Embryonic facial prominence (tissue), 1 donor: ENCODE data around the gene NKD2.

Experiments
- DNase-seq: peaks from one replicate; pipeline ENCODE4 v3.0.0-alpha.2; 2016; ENCODE audit errors: extremely low spot score

NKD2 gene

GRCh38 chr5:1030801-1031271 lies 22.2 kb downstream of the NKD2 start:
- DNase-seq, result no peak

GRCh38 chr5:1031306-1031959 lies 22.8 kb downstream of the NKD2 start:
- DNase-seq, result no peak

DNA sequence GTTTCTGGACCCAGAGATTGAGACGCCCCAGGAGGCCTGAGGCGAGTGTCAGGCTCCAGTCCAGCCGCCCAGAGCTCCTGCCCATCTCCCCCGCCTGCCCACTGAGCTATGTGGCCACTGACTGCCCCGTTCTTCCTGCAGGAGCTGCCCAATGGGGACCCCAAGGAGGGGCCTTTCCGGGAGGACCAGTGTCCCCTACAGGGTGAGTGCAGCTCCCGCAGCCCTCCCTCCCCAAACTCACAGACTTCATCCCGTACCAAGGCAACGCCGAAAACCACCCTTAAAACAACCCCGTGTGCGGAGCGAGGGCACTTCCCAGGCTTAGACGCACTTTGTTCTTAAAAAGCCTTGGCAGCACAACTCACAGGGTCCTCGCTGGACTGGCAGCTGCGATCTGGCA lies 23.4 kb downstream of the NKD2 start:
- DNase-seq, result no peak

GRCh38 chr5:1032551-1033027 lies 24.0 kb downstream of the NKD2 start:
- no peak for DNase-seq

DNA sequence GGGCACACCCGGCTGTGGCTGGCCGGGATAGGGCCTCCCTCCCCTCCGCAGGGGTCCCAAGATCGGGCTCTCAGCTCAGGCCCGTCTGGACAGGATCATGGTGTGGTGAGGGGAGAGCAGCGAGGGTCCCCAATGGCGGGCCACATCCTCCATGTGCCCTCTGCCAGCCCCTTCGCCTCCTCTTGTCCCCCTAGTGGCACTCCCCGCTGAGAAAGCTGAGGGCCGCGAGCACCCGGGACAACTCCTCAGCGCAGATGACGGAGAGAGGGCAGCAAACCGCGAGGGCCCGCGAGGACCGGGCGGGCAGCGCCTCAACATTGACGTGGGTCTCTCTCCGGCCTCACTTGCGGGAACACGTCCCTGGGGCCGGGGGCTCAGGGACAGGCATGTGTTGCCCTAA lies 24.6 kb downstream of the NKD2 start:
- no peak for DNase-seq

DNA sequence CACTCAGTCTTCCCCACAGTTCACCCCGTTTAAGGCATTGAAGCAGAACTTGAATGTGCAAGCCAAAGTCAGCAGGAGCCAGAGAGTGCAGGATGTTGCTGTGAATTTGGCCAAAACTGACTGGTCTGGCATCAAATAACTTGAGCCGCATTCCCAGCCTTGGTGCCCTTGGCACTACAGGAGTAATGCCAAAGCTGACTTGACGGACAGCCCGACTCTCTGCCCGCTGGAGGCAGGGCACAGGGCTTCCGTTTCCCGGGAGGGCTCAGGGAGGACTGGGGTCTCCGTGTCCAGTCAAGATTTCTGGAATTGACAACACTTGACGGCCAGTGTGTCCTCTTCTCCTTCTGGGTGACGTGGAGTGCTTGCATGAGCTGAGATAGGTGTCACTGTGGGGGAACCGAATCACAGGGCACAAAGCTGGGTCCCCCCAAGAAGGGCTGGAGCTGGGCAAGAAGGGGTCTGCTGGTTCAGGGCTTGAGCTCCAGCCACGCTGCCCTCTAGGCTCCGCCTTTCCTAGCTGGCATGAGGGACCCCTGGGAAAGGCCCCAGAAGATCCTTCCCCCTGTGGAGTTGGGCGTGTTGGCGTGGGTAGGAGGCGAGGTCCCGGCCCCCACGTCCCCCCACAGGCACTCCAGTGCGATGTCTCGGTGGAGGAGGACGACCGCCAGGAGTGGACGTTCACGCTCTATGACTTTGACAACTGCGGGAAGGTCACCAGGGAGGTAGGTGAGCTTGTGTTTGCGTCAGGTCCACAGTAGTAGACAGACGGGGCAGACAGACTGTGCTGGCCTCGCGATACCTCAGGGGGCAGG lies 25.2 kb downstream of the NKD2 start:
- no peak for DNase-seq

- no peak for DNase-seq
Measured at GRCh38 chr5:1034421-1034905, 25.9 kb downstream of the NKD2 start.

GRCh38 chr5:1034986-1035385 lies 26.4 kb downstream of the NKD2 start:
- DNase-seq, result no peak

DNA sequence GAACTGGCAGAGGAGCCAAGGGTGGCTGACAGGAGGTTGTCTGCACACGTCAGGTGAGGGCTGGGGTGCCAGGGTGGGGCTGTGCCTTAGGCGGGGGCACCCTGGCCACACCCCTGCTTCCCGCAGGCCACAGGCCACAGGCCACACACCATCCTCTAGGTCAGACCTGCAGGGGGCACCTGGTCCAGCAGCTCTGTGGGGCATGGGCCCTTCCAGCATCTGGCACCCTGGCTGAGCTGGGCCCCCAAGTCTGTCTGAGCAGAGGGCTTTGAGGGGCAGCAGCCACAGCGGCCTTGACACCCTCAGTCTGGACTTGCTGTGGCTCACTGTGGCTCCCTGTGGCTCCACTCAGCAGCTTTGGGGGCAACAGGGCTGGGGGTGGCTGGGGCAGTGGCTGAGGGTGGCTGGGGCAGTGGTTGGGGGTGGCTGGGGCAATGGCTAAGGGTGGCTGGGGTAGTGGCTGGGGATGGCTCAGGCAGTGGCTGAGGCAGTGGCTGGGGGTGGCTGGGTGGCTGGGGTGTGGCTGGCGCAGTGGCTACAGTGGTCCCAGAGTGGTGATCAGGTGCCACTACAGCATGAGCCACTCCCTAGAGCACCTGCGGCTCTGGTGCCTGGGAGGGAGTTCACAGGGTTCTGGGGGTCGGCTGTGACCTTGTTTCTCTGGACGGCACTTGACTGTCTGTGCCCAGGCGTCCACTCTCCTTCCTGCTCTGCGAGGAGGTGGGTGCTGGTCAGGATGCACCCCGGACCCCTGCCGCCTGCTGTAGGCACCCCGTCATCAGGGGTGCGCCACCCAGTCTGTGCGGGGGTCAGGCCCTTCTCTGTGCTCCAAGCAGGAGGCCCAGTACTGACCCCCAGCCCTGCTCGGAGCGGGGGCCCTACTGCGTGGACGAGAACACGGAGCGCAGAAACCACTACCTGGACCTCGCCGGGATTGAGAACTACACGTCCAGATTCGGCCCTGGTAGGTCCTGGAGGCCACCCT lies 27.1 kb downstream of the NKD2 start:
- DNase-seq, result no peak

DNA sequence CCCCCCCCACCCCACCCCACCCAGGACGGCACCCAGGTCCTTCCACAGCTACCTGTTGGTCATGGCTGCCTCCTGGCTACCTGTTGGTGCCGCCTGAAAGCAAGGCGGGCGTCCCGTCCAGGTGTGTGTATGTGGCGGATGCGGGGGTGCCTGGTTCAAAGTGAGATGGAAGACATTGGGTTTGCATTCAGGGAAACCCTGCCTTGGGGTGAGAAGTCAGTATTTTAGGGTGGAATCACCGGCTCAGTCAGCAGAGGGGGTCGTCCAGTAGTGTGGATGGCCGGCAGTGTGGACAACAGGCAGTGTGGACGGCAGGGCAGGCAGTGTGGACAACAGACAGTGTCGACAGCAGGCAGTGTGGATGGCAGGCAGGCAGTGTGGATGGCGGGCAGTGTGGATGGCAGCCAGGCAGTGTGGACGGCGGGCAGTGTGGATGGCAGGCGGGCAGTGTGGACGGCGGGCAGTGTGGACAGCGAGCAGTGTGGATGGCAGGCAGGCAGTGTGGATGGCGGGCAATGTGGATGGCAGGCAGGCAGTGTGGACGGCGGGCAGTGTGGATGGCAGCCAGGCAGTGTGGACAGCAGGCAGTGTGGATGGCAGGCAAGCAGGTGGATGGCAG lies 28.0 kb downstream of the NKD2 start:
- DNase-seq, result no peak

DNA sequence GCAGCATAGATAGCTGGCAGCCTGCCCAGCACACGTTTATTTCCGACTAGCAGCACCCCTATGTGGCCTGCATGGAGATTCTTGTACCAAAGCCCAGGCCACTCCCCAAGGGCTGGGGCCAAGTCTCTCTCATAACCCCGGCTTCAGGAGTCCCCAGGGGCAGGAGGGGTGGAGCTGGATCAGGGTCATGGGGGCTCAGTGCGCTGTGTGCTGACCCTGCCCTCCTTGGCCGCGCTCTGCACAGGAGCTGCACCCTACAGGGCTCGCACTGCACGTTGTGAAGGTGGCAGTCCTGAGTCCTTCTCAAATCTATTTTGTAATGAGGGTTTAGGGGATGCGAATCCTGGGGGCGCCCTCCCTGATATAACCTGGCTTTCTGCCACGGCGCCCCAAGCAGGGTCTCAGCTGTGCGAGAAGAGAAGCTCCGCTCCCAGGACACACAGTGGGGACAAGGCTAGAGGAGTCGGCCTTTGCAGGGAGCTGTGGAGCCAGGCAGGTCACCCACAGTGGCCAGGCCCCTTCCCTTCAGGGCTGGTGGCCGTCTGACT lies 28.6 kb downstream of the NKD2 start:
- DNase-seq, result no peak

DNA sequence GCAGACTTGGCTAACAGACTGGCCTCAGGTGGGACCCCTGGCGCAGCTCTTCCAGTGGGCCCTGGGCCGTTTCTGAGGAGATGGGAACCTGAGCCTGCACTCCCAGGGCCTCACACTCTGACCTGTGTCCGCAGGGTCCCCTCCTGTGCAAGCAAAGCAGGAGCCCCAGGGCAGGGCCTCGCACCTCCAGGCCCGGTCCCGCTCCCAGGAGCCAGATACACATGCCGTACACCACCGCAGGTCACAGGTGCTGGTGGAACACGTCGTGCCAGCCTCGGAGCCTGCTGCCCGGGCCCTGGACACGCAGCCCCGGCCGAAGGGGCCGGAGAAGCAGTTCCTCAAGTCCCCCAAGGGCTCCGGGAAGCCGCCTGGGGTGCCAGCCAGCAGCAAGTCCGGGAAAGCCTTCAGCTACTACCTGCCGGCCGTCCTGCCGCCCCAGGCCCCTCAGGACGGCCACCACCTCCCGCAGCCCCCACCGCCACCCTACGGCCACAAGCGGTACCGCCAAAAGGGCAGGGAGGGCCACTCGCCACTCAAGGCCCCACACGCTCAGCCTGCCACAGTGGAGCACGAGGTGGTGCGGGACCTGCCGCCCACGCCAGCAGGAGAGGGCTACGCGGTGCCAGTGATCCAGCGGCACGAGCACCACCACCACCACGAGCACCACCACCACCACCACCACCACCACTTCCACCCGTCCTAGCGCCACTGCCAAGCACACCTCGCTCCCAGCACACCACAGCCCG lies 29.2 kb downstream of the NKD2 start:
- DNase-seq, result no peak

GRCh38 chr5:1038417-1039209 lies 30.0 kb downstream of the NKD2 start:
- no peak for DNase-seq

DNA sequence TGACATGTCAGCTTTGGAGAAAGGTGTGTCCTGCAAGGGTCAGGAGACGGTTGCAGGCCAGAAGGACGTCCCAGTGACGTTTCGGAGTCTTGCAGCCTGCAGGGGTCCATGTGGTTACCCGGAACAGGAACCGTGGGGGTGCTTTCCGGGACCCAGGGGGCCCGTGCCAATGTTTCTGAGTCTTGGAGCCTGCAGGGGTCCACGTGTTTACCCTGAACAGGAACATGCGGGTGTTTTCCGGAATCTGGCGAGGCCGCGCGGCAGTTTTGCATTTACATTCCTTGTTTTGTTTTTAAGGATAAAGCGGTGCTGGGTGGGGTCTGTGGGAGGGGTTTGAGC lies 30.6 kb downstream of the NKD2 start:
- DNase-seq, result no peak

DNA sequence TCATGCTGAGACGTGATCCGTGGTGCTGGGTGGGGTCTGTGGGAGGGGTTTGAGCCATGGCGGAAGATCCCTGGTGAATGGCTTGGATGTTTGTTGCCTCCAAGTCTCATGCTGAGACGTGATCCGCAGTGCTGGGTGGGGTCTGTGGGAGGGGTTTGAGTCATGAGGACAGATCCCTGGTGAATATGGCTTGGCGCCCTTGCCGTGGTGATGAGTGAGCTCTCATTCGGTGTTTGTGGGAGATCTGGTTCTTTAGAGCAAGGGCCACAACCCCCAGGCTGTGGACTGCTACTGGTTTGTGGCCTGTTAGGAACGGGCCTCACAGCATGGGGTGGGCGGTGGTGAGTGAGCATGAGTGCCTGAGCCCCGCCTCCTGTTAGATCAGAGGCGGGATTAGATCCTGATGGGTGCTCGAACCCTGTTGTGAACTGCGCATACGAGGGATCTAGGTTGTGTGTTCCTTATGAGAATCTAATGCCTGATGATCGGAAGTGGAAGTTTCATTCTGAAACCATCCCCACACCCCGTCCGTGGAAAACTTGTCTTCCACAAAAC lies 31.2 kb downstream of the NKD2 start:
- DNase-seq, result no peak

- no peak for DNase-seq
Measured at GRCh38 chr5:1040571-1040970, 32.0 kb downstream of the NKD2 start.

GRCh38 chr5:1041225-1042143 lies 32.9 kb downstream of the NKD2 start:
- DNase-seq, result no peak

GRCh38 chr5:1042626-1043025 lies 34.0 kb downstream of the NKD2 start:
- no peak for DNase-seq
